ENCODE results near the gene LRIT1.

LRIT1 gene

GRCh38 chr10:84200537-84201243 is 40.7 kb downstream of the LRIT1 start:
- no peak overlapping the region for H3K4me3 ChIP-seq (ENCODE audit: extremely low read depth, insufficient read depth, low read length, poor library complexity, severe bottlenecking)
- no peak overlapping the region for H3K27ac ChIP-seq (ENCODE audit: low read depth, low read length, severe bottlenecking)
- H3K36me3 ChIP-seq (ENCODE audit: control insufficient read depth, insufficient read depth, low read length): no peaks in the 10 kb centered on the region
- no peaks in the 10 kb centered on the region for H3K9me3 ChIP-seq (ENCODE audit: control insufficient read depth, low read length)
- H3K4me1 ChIP-seq (ENCODE audit: control insufficient read depth, insufficient read depth, low read length, poor library complexity, severe bottlenecking): no peaks in the 10 kb centered on the region
- WGBS, 2 experiments (ENCODE audit: insufficient coverage in 2 of 2): 90 to 91% methylated on average over 4 of the region's 11 CpGs

- WGBS, 2 experiments (ENCODE audit: insufficient coverage in 2 of 2): 85 to 91% methylated on average over 4 to 5 of the region's 7 CpGs
- Histone ChIP-seq H3K36me3 (ENCODE audit: control insufficient read depth, insufficient read depth, low read length) (no peaks in the 10 kb centered on the region), H3K27ac (ENCODE audit: low read depth, low read length, severe bottlenecking) (no peak overlapping the region), H3K4me1 (ENCODE audit: control insufficient read depth, insufficient read depth, low read length, poor library complexity, severe bottlenecking) (peaks cover 8% of the 10 kb centered on the region), H3K9me3 (ENCODE audit: control insufficient read depth, low read length) (no peaks in the 10 kb centered on the region), H3K4me3 (ENCODE audit: extremely low read depth, insufficient read depth, low read length, poor library complexity, severe bottlenecking) (no peak overlapping the region)
Observed at GRCh38 chr10:84198206-84198915, 43.0 kb downstream of the LRIT1 start.

- Histone ChIP-seq H3K4me1 (ENCODE audit: control insufficient read depth, insufficient read depth, low read length, poor library complexity, severe bottlenecking) (peaks cover 8% of the 10 kb centered on the region), H3K4me3 (ENCODE audit: extremely low read depth, insufficient read depth, low read length, poor library complexity, severe bottlenecking) (no peak overlapping the region), H3K36me3 (ENCODE audit: control insufficient read depth, insufficient read depth, low read length) (no peaks in the 10 kb centered on the region), H3K9me3 (ENCODE audit: control insufficient read depth, low read length) (no peaks in the 10 kb centered on the region), H3K27ac (ENCODE audit: low read depth, low read length, severe bottlenecking) (no peak overlapping the region)
- WGBS, 2 experiments (ENCODE audit: insufficient coverage in 2 of 2): 82 to 87% methylated on average over 4 to 5 of the region's 5 CpGs
Observed at GRCh38 chr10:84197643-84198042, 43.7 kb downstream of the LRIT1 start.

- Histone ChIP-seq H3K4me1 (ENCODE audit: control insufficient read depth, insufficient read depth, low read length, poor library complexity, severe bottlenecking) (peaks cover 8% of the 10 kb centered on the region), H3K9me3 (ENCODE audit: control insufficient read depth, low read length) (no peaks in the 10 kb centered on the region), H3K27ac (ENCODE audit: low read depth, low read length, severe bottlenecking) (no peak overlapping the region), H3K4me3 (ENCODE audit: extremely low read depth, insufficient read depth, low read length, poor library complexity, severe bottlenecking) (no peak overlapping the region), H3K36me3 (ENCODE audit: control insufficient read depth, insufficient read depth, low read length) (no peaks in the 10 kb centered on the region)
- 60 to 80% methylated on average over 1 to 4 of the region's 5 CpGs for WGBS, 2 experiments (ENCODE audit: insufficient coverage in 2 of 2)
Observed at GRCh38 chr10:84196941-84197340, 44.4 kb downstream of the LRIT1 start.

- Histone ChIP-seq H3K36me3 (ENCODE audit: control insufficient read depth, insufficient read depth, low read length) (no peaks in the 10 kb centered on the region), H3K9me3 (ENCODE audit: control insufficient read depth, low read length) (no peaks in the 10 kb centered on the region), H3K4me3 (ENCODE audit: extremely low read depth, insufficient read depth, low read length, poor library complexity, severe bottlenecking) (no peak overlapping the region), H3K27ac (ENCODE audit: low read depth, low read length, severe bottlenecking) (no peak overlapping the region), H3K4me1 (ENCODE audit: control insufficient read depth, insufficient read depth, low read length, poor library complexity, severe bottlenecking) (peaks cover 8% of the 10 kb centered on the region)
- 53 to 63% methylated on average over 4 of the region's 4 CpGs for WGBS, 2 experiments (ENCODE audit: insufficient coverage in 2 of 2)
Observed at GRCh38 chr10:84196083-84196482, 45.3 kb downstream of the LRIT1 start.

GRCh38 chr10:84195044-84195830 is 46.1 kb downstream of the LRIT1 start:
- no peaks in the 10 kb centered on the region for H3K9me3 ChIP-seq (ENCODE audit: control insufficient read depth, low read length)
- peak overlapping the region; percentile 41 for H3K4me3 ChIP-seq (ENCODE audit: extremely low read depth, insufficient read depth, low read length, poor library complexity, severe bottlenecking)
- WGBS, 2 experiments (ENCODE audit: insufficient coverage in 2 of 2): 39 to 41% methylated on average over 37 to 38 of the region's 43 CpGs
- H3K4me1 ChIP-seq (ENCODE audit: control insufficient read depth, insufficient read depth, low read length, poor library complexity, severe bottlenecking): peaks cover 8% of the 10 kb centered on the region
- no peak overlapping the region for H3K27ac ChIP-seq (ENCODE audit: low read depth, low read length, severe bottlenecking)
- no peaks in the 10 kb centered on the region for H3K36me3 ChIP-seq (ENCODE audit: control insufficient read depth, insufficient read depth, low read length)

GRCh38 chr10:84194424-84195043 is 46.8 kb downstream of the LRIT1 start, which contains the start of gene CDHR1:
TSS of gene CDHR1 (plus strand) at chr10:84194537. CDS start at chr10:84194761, 224 bp downstream.
- H3K4me3 ChIP-seq (ENCODE audit: extremely low read depth, insufficient read depth, low read length, poor library complexity, severe bottlenecking): peak within 1 kb of the TSS; percentile 41
- no peak within 1 kb of the TSS for H3K27ac ChIP-seq (ENCODE audit: low read depth, low read length, severe bottlenecking)
- peaks cover 8% of the 10 kb centered on the region for H3K4me1 ChIP-seq (ENCODE audit: control insufficient read depth, insufficient read depth, low read length, poor library complexity, severe bottlenecking)
- H3K36me3 ChIP-seq (ENCODE audit: control insufficient read depth, insufficient read depth, low read length): no peaks in the 10 kb centered on the region
- no peaks in the 10 kb centered on the region for H3K9me3 ChIP-seq (ENCODE audit: control insufficient read depth, low read length)
- WGBS, 2 experiments (ENCODE audit: insufficient coverage in 2 of 2): 3 to 4% methylated on average over 37 to 48 of the region's 61 CpGs

GRCh38 chr10:84193846-84194423 is 47.4 kb downstream of the LRIT1 start:
- peak overlapping the region; percentile 41 for H3K4me3 ChIP-seq (ENCODE audit: extremely low read depth, insufficient read depth, low read length, poor library complexity, severe bottlenecking)
- WGBS, 2 experiments (ENCODE audit: insufficient coverage in 2 of 2): 20 to 54% methylated on average over 1 to 5 of the region's 5 CpGs
- peaks cover 8% of the 10 kb centered on the region for H3K4me1 ChIP-seq (ENCODE audit: control insufficient read depth, insufficient read depth, low read length, poor library complexity, severe bottlenecking)
- H3K9me3 ChIP-seq (ENCODE audit: control insufficient read depth, low read length): no peaks in the 10 kb centered on the region
- H3K36me3 ChIP-seq (ENCODE audit: control insufficient read depth, insufficient read depth, low read length): no peaks in the 10 kb centered on the region
- H3K27ac ChIP-seq (ENCODE audit: low read depth, low read length, severe bottlenecking): no peak overlapping the region

- 85 to 100% methylated on average over 1 of the region's 2 CpGs for WGBS, 2 experiments (ENCODE audit: insufficient coverage in 2 of 2)
- Histone ChIP-seq H3K9me3 (ENCODE audit: control insufficient read depth, low read length) (no peaks in the 10 kb centered on the region), H3K36me3 (ENCODE audit: control insufficient read depth, insufficient read depth, low read length) (no peaks in the 10 kb centered on the region), H3K4me3 (ENCODE audit: extremely low read depth, insufficient read depth, low read length, poor library complexity, severe bottlenecking) (no peak overlapping the region), H3K27ac (ENCODE audit: low read depth, low read length, severe bottlenecking) (no peak overlapping the region), H3K4me1 (ENCODE audit: control insufficient read depth, insufficient read depth, low read length, poor library complexity, severe bottlenecking) (peaks cover 8% of the 10 kb centered on the region)
Observed at GRCh38 chr10:84193327-84193726, 48.0 kb downstream of the LRIT1 start.

GRCh38 chr10:84191106-84191505 is 50.2 kb downstream of the LRIT1 start:
- Histone ChIP-seq H3K27ac (ENCODE audit: low read depth, low read length, severe bottlenecking) (no peak overlapping the region), H3K9me3 (ENCODE audit: control insufficient read depth, low read length) (no peaks in the 10 kb centered on the region), H3K4me3 (ENCODE audit: extremely low read depth, insufficient read depth, low read length, poor library complexity, severe bottlenecking) (no peak overlapping the region), H3K4me1 (ENCODE audit: control insufficient read depth, insufficient read depth, low read length, poor library complexity, severe bottlenecking) (peaks cover 8% of the 10 kb centered on the region), H3K36me3 (ENCODE audit: control insufficient read depth, insufficient read depth, low read length) (no peaks in the 10 kb centered on the region)
- 89 to 94% methylated on average over 4 to 5 of the region's 5 CpGs for WGBS, 2 experiments (ENCODE audit: insufficient coverage in 2 of 2)

Data from mesodermal cell (in vitro differentiated cells).